GM19452 (cell line): ENCODE measurements around the gene ADCY9.
"Not testable (repeated sequence)": the region's sequence is repeated elsewhere in the genome, so short reads cannot be mapped to it uniquely, and the experiment has no call there.

ENCODE experiments used
- ATAC-seq: cut with Tn5 transposase; IDR thresholded peaks from one replicate; pipeline ENCODE4 v1.9.1; 2021; ENCODE audit not compliant: unreplicated experiment

Gene ADCY9

GRCh38 chr16:4071686-4072561 lies 44.3 kb downstream of the ADCY9 start:
- ATAC-seq, result no peak

- no peak for ATAC-seq
Measured at GRCh38 chr16:4070936-4071335, 45.3 kb downstream of the ADCY9 start.

DNA sequence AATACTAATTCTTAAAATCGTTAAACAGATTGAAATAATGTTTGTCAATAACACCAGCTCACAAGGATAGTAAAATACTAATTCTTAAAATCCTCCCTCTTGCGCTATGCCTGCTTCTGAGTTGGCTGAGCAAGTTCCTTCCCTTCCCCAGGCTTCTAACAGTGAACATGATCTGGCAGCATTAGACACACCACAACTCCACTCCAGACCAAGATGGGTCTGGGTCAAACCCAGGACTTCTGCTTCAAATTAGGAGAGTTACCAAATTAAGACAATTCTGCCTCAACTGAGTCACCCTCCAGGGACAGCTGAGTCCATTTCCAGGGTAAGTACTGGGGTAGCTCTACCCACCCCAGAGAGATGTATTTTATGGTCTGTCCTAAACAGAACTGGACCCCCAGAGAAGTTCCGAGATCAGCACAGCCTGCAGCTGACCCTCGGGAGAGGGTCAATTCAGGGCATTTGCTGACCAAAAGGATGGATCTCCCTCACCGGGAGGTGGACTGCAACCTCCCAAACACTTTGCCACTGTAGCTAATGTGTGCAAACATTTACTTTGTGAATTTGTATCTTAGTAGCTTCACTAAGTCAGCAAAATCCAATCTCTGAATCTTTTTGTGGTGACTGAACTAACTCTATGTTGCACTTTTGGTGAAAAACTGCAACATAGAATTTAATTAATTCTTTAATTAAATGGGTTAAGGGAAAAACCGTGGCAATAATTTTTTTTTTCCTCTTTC lies 48.8 kb downstream of the ADCY9 start:
- no peak for ATAC-seq

GRCh38 chr16:4064950-4065352 lies 51.3 kb downstream of the ADCY9 start:
- ATAC-seq, result no peak

DNA sequence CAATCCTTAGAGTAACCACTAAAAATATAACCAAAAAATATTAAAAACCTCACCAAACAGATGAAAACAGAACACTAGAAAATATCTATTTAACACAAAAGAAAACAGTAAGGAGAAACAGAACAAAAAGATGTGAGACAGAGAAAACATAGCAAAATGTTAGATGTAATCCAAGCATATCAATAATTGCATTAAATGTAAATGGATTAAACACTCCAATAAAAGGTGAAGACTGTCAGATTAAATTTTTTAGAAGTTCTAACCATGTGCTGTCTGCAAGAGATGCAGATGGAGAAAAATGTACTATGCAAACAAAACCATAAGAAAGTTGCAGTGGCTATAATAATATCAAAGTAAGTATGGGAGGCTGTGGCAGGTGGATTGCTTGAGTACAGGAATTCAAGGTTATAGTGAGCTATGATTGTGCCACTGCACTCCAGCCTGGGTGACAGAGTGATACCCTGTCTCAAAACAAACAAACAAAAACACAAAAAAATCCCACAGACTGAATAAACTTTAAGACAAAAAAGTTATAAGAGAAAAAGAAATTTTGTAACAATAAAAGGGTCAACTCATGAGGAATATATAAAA lies 53.9 kb downstream of the ADCY9 start:
- no peak for ATAC-seq

- no peak for ATAC-seq
Measured at GRCh38 chr16:4060823-4061222, 55.4 kb downstream of the ADCY9 start.

- ATAC-seq, result no peak
Measured at GRCh38 chr16:4060009-4060408, 56.2 kb downstream of the ADCY9 start.

DNA sequence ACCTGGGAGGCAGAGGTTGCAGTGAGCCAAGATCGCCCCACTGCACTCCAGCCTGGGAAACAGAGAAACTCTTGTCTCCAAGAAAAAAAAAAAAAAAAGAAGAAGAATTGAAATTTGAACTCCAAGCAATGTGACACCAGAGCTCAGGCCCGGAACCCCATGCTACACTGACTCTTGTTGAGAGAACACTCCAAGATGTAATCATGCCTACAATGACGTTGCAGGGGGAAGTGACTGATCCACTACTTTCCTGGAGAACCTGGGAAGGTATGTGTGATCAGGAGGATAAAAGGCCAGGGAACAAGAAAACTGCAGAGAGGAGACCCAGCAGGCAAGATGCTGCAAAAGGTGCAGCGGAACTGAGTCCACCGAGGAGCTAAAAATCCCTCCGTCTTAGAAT lies 57.9 kb downstream of the ADCY9 start:
- no peak for ATAC-seq

DNA sequence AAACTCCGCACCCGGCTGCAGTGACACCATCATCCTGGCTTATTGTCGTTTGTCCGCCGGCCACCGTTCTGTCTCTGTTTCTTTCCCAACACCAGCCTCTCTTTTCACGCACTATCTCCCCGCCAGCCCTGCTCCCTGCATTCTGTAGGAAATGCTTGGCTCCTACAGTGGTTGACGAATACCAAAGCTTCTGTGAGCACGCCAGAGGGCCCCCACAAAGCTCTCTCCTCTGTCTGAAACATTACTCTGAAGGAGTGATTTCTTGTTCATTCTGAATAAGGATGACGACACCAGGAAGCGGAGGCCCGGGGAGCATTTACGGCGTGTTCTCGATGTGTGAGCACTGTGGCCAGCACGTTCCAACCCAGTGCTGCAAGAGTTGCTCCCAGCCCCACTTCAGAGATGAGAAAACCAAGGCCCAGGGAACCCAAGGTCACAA lies 58.8 kb downstream of the ADCY9 start:
- no peak for ATAC-seq

DNA sequence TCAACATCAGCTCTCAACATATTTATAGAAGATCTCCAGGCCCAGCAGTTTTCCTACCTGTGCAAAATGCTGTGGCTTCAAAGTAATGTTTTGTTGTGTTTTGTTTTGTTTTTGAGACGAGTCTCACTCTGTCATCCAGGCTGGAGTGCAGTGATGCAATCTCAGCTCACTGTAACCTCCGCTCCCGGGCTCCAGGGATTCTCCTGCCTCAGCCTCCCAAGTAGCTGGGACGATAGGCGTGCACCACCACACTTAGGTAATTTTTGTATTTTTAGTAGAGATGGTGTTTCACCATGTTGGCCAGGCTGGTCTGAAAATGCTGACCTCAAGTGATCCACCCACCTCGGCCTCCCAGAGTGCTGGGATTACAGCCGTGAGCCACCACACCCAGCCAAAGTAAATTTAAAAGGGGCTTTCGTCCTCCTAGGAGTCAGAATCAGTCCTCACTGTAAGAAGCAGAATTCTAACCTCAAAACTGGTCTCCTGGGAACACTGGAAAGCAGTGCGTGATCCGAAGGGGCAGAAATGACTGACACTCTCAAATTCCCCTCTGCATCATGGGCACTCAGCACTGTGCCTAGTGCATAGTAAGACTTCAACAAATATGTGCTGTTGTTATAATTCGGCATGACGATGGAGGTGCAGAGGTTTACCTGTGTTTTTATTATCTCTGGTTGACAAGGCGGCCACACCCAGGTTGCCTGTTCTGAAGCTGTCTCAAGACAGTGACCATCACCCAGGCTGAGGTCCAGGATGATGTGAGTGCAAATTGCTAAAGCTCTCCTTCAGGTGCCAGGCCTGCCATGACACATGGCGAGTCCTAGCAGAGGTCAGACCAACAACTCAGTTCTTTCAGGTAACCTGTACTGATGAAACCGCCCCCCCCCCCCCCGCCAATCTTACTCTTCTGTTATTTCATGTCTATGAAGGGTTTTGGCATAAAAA lies 59.8 kb downstream of the ADCY9 start:
- ATAC-seq, result no peak

- ATAC-seq, result no peak
Measured at GRCh38 chr16:4055748-4056147, 60.5 kb downstream of the ADCY9 start.

DNA sequence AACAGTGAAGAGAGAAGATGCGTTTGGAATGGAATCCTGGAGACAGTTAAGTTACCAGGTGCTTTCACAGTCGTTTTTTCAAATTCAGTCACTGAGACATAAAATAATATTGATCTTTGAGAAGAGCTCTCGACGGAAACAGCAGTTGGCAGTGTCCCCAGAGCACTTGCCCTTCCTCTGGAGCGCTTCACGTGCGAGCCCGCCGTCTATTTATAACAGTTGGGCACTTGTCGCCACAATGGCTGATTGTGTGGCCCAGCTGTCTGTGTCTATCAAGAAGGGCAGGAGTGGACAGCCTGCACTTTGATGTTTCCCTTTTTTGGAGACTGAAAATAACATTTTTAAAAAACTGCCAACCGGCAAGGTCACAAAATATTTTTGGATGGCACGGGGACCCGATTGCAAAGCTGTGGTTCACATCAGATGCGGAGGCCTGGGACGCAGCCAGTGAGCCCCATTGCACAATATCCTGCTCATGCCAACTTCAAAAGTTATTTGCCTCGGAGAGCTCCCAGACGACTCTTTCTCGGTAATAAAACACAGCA lies 62.9 kb downstream of the ADCY9 start:
- no peak for ATAC-seq

DNA sequence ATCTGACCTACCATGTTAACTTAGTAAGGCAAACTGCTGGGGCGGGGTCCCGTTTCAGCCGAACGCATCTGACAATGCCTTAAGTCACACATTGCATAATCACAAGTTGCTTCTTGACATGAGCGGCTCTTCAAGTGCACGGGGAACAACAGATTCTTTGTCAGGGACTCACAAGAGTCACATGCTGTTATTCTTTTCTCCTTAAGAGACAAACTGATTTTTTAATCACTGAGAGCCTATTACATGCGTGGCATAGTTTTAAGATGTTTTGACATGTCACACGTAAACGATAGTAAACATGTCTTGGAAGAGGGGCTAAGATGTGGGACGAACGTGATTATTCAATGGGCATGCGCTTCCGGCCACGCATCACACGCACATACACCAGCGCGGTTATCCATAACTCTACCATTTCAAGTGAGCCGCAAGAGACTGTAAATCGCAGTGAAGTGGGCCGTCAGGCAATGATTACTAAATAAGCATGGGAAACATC lies 63.4 kb downstream of the ADCY9 start:
- ATAC-seq, result no peak

- no peak for ATAC-seq
Measured at GRCh38 chr16:4052096-4052495, 64.1 kb downstream of the ADCY9 start.

DNA sequence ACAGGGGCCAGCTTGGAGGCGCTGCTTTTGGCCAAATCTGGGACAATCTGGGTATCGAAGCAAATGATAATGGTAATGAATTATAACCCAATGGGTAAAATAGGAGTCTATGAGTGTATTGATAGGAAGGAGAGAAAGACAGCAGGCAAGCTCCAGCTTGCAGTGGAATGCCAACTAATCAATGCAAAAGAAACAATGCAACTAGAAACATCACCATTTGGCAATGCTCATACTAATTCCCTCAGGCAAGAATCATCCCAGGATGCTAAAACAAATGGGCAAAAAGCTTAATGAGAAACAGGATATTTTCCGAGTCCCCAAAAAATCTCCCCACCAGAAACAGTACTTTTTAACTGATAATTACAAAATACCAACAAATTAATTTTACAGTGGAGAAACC lies 64.7 kb downstream of the ADCY9 start:
- ATAC-seq, result no peak

DNA sequence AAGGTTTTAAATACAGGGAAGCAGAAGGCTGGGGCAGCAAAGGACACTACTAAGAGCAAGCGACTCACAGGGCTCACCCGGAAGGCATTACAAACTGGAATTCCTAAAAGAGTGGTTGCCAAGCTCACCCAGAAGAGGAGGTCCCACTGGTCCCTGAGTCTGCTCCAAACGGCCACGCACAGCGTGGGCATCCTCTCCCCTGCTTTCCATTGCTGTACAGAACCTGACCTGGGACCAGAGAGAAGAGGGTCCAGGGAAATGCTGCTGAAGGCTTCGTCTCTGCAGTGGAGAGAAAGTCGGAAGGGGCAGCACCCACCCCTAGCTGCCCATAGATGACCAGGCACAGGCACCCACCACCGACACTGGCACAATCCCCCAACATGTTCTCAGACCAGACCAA lies 67.2 kb downstream of the ADCY9 start:
- no peak for ATAC-seq

- no peak for ATAC-seq
Measured at GRCh38 chr16:4048481-4048880, 67.8 kb downstream of the ADCY9 start.

GRCh38 chr16:4046221-4046620 lies 70.0 kb downstream of the ADCY9 start:
- ATAC-seq, result no peak

GRCh38 chr16:4045561-4045960 lies 70.7 kb downstream of the ADCY9 start:
- not testable (repeated sequence) for ATAC-seq

DNA sequence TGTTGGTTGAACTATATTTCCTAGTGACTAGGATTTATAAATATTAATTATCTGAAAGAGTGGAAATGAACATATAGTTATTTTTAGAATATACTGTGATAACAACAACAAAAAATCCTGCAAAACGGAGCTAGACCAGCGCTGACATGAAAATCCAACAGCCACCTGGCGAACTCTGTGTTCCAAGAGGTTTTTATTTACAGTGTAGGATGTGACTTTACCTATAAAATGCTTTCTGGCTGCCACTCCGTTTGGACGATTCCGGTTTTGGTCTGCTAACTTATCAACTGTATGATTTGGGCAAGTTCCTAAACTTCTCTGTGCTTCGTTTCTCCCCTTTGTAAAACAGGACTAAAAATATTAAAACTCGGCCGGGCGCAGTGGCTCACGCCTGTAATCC lies 73.7 kb downstream of the ADCY9 start:
- ATAC-seq, result no peak
